ENCODE data around the gene TVP23C.
"Not testable (repeated sequence)": the region's sequence is repeated elsewhere in the genome, so short reads cannot be mapped to it uniquely, and the experiment has no call there.

DNA sequence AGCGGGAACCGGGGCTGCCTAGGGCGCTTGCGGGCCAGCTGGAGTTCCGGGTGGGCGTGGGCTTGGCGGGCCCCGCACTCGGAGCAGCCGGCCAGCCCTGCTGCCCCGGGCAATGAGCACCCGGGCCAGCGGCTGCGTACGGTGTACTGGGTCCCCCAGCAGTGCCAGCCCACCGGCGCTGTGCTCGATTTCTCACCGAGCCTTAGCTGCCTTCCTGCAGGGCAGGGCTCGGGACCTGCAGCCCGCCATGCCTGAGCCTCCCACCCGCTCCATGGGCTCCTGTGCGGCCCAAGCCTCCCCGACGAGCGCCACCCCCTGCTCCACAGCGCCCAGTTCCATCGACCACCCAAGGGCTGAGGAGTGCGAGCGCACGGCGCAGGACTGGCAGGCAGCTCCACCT is 57.6 kb downstream of the TVP23C start:
- not testable (repeated sequence) for TF ChIP-seq SP1 (IDR thresholded peaks at IDR 0.05); FOXA1 (IDR thresholded peaks at IDR 0.05); TARDBP (IDR thresholded peaks at IDR 0.05); ELF4 (IDR thresholded peaks at IDR 0.05); BHLHE40 (IDR thresholded peaks at IDR 0.05; ENCODE audit: borderline replicate concordance)
- TF ChIP-seq, protein P1, sequence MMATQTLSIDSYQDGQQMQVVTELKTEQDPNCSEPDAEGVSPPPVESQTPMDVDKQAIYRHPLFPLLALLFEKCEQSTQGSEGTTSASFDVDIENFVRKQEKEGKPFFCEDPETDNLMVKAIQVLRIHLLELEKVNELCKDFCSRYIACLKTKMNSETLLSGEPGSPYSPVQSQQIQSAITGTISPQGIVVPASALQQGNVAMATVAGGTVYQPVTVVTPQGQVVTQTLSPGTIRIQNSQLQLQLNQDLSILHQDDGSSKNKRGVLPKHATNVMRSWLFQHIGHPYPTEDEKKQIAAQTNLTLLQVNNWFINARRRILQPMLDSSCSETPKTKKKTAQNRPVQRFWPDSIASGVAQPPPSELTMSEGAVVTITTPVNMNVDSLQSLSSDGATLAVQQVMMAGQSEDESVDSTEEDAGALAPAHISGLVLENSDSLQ (IDR thresholded peaks at IDR 0.05) = not testable (repeated sequence)

Measured in HEK293T (cell line).